Ovary (tissue), 3 donors: ENCODE measurements around the gene ACSM3.

Source experiments
- CTCF ChIP-seq, 3 donors: fragments of 450-650 bp in 2 of 3; fragments of 200-600 bp in 1 of 3; IDR thresholded peaks; one replicate each; pipeline versions ENCODE4 v1.5.1 to v1.8.0; 2016 to 2022; ENCODE audit warnings: antibody characterized with exemption in 3 of 3, mild to moderate bottlenecking in 1 of 3
- EP300 ChIP-seq: sonication (generic); formaldehyde crosslinking; IDR thresholded peaks from one replicate; pipeline ENCODE4 v1.6.1; 2017; ENCODE audit warnings: antibody characterized with exemption
- POLR2A ChIP-seq: fragments of 450-650 bp; IDR thresholded peaks from one replicate; pipeline ENCODE4 v1.6.1; 2017; ENCODE audit warnings: antibody characterized with exemption, mild to moderate bottlenecking, moderate library complexity
- donor health status: DM: no; HTN: no; CAD: no.

- no peak for TF ChIP-seq EP300
- no peak for TF ChIP-seq POLR2A
- no peak for TF ChIP-seq CTCF (IDR thresholded peaks at IDR 0.05)
These were observed 80.8 kb downstream of the ACSM3 start for GRCh38 chr16:20844588-20844987.
